IMR-90 (cell line): ENCODE measurements around the gene FOXC1. TPM values are rescaled to one million over a fixed set of nuclear protein-coding genes. Genes with fewer than 3 reads are reported as not detected.

Experiments used
- ATAC-seq: fragments of 200-7000 bp; cut with Tn5 transposase; 2 replicates; pipeline ENCODE4 v1.9.1; 2020; ENCODE audit warnings: low read depth, mild to moderate bottlenecking, moderate library complexity
- BruUV-seq: library from RNA; stranded (reverse); fragments of 400-500 nt; replicated peaks from 2 replicates; lab custom pipeline; 2021; lab: Mats Ljungman, UMichigan
- CTCF ChIA-PET: fragments of 300-600 bp; formaldehyde crosslinking; extraction: SDS; loops from one replicate; lab custom pipeline; 2021; ENCODE audit warnings: antibody characterized with exemption; lab: Yijun Ruan, JAX
- POLR2A ChIA-PET: fragments of 300-600 bp; sonication (Branson Sonifier 250); formaldehyde crosslinking; loops from one replicate; lab custom pipeline; 2022; ENCODE audit warnings: antibody characterized with exemption; ENCODE audit not compliant: unreplicated experiment; lab: Charles Lee
- DNase-seq: peaks from one replicate; pipeline ENCODE4 v3.0.0; 2013
- H2AFZ ChIP-seq: replicated peaks from 2 replicates; pipeline ENCODE3; 2013; ENCODE audit warnings: low read length, mild to moderate bottlenecking; ENCODE audit not compliant: poor library complexity
- H2AK5ac ChIP-seq: 2 replicates; pipeline ENCODE4 v1.6.1; 2013; ENCODE audit warnings: low read depth, low read length, inconsistent platforms
- H2AK9ac ChIP-seq: replicated peaks from 2 replicates; pipeline ENCODE3; 2013; ENCODE audit warnings: mild to moderate bottlenecking, low read depth, low read length, moderate library complexity; ENCODE audit not compliant: poor library complexity
- H2BK120ac ChIP-seq: 2 replicates; pipeline ENCODE4 v1.6.1; 2013; ENCODE audit warnings: low read depth, low read length, inconsistent platforms
- H2BK15ac ChIP-seq: 3 replicates; pipeline ENCODE4 v1.6.1; 2013; ENCODE audit warnings: low read depth, low read length, inconsistent platforms
- H2BK20ac ChIP-seq: 2 replicates; pipeline ENCODE4 v1.6.1; 2013; ENCODE audit warnings: low read depth, mild to moderate bottlenecking, inconsistent platforms, low read length, moderate library complexity
- H2BK5ac ChIP-seq: 2 replicates; pipeline ENCODE4 v1.6.1; 2013; ENCODE audit warnings: mild to moderate bottlenecking, low read depth, low read length, inconsistent platforms; ENCODE audit not compliant: poor library complexity, severe bottlenecking
- H3K14ac ChIP-seq: replicated peaks from 2 replicates; pipeline ENCODE4 v1.6.1; 2013; ENCODE audit warnings: low read depth, low read length, inconsistent platforms
- H3K18ac ChIP-seq: 2 replicates; pipeline ENCODE4 v1.6.1; 2013; ENCODE audit warnings: low read depth, low read length, control low read depth
- H3K23ac ChIP-seq: 2 replicates; pipeline ENCODE4 v1.6.1; 2013; ENCODE audit warnings: low read depth, low read length, inconsistent platforms
- H3K27ac ChIP-seq: 2 replicates; pipeline ENCODE4 v1.5.1; 2013; ENCODE audit warnings: mild to moderate bottlenecking, control low read depth, low read length; ENCODE audit not compliant: insufficient read depth
- H3K27me3 ChIP-seq: 2 replicates; pipeline ENCODE4 v1.6.1; 2013; ENCODE audit warnings: low read length; ENCODE audit not compliant: control insufficient read depth, insufficient read depth
- H3K36me3 ChIP-seq: 2 replicates; pipeline ENCODE4 v1.6.1; 2013; ENCODE audit warnings: low read length, mixed read lengths; ENCODE audit not compliant: control insufficient read depth, insufficient read depth
- H3K4ac ChIP-seq: 2 replicates; pipeline ENCODE4 v1.6.1; 2013; ENCODE audit warnings: low read depth, low read length, inconsistent platforms
- H3K4me1 ChIP-seq: 2 replicates; pipeline ENCODE4 v1.6.1; 2013; ENCODE audit warnings: low read length, mixed read lengths; ENCODE audit not compliant: control insufficient read depth, insufficient read depth
- H3K4me2 ChIP-seq: 2 replicates; pipeline ENCODE4 v1.6.1; 2013; ENCODE audit warnings: low read depth, mild to moderate bottlenecking, control low read depth, low read length, moderate library complexity
- H3K4me3 ChIP-seq: 2 replicates; pipeline ENCODE4 v1.5.1; 2013; ENCODE audit warnings: low read depth, mild to moderate bottlenecking, control low read depth, low read length, moderate library complexity; ENCODE audit not compliant: insufficient read depth
- H3K56ac ChIP-seq: 2 replicates; pipeline ENCODE4 v1.6.1; 2013; ENCODE audit warnings: low read length, inconsistent platforms; ENCODE audit not compliant: insufficient read depth; ENCODE audit errors: extremely low read depth
- H3K79me1 ChIP-seq, 2 experiments: 2 replicates each; pipeline ENCODE4 v1.6.1; 2013; ENCODE audit warnings: low read length in 2 of 2, inconsistent platforms in 1 of 2, low read depth in 1 of 2
- H3K9ac ChIP-seq: 2 replicates; pipeline ENCODE4 v1.6.1; 2013; ENCODE audit warnings: low read depth, low read length, control low read depth
- H3K9me1 ChIP-seq: 2 replicates; pipeline ENCODE4 v1.6.1; 2013; ENCODE audit warnings: low read length, inconsistent platforms; ENCODE audit not compliant: insufficient read depth
- H3K9me3 ChIP-seq: 2 replicates; pipeline ENCODE4 v1.6.1; 2013; ENCODE audit warnings: low read length; ENCODE audit not compliant: control insufficient read depth, insufficient read depth
- H4K20me1 ChIP-seq: 2 replicates; pipeline ENCODE4 v1.6.1; 2013; ENCODE audit warnings: low read length, inconsistent platforms; ENCODE audit not compliant: insufficient read depth
- H4K5ac ChIP-seq: 2 replicates; pipeline ENCODE4 v1.6.1; 2013; ENCODE audit warnings: mild to moderate bottlenecking, low read depth, low read length, control low read depth
- H4K8ac ChIP-seq, 2 experiments: 2 replicates each; pipeline ENCODE4 v1.6.1; 2013; ENCODE audit warnings: low read depth in 2 of 2, low read length in 2 of 2, control low read depth in 1 of 2, inconsistent platforms in 1 of 2
- H4K91ac ChIP-seq: 2 replicates; pipeline ENCODE4 v1.6.1; 2013; ENCODE audit warnings: low read depth, low read length, inconsistent platforms; ENCODE audit not compliant: insufficient read depth
- BHLHE40 ChIP-seq: fragments of 150-350 bp; IDR thresholded peaks from 2 replicates; pipeline ENCODE4 v1.6.1; 2016; ENCODE audit warnings: mild to moderate bottlenecking, low read depth, low read length
- POLR2A ChIP-seq: IDR thresholded peaks from 2 replicates; pipeline ENCODE4 v1.6.1; 2012; ENCODE audit warnings: mild to moderate bottlenecking, low read depth, low read length
- RFX5 ChIP-seq: IDR thresholded peaks from 2 replicates; pipeline ENCODE4 v1.8.0; 2012; ENCODE audit warnings: low read depth, mild to moderate bottlenecking, low read length, moderate library complexity
- WGBS, 2 experiments: methylation state at CpG; one replicate each; pipeline versions ENCODE4 v1.1.5 to v1.1.7; 2013; ENCODE audit warnings: missing lambda C conversion rate in 2 of 2; ENCODE audit not compliant: insufficient read length in 1 of 2; ENCODE audit errors: extremely low coverage in 2 of 2; 5-methylcytosine and 5-hydroxymethylcytosine counted together
- dilution Hi-C: fragments of 300-500 bp; cut with HindIII; formaldehyde crosslinking; loops from one replicate; pipeline ENCODE4 v1.14.3; 2018; ENCODE audit warnings: low sequenced_read_pairs; ENCODE audit not compliant: unreplicated experiment
- in situ Hi-C: fragments of 300-500 bp; cut with MboI; formaldehyde crosslinking; loops from 3 replicates; pipeline ENCODE4 v1.14.3; 2019; ENCODE audit warnings: low sequenced_read_pairs, inconsistent platforms, mixed read lengths
- intact Hi-C: fragments of 100-400 bp; cut with micrococcal nuclease; formaldehyde crosslinking; loops from 2 replicates; pipeline ENCODE4 v1.10.0; 2022
- polyA plus RNA-seq, 3 experiments: library from polyadenylated mRNA; depleted of rRNA; stranded (reverse); fragments of >200 nt; gene quantifications; 2 replicates each; pipeline ENCODE4 v1.2.3, GENCODE V29; 2012; ENCODE audit warnings: low replicate concordance in 1 of 3
- total RNA-seq: library from RNA; depleted of rRNA; stranded (reverse); fragments of >200 nt; gene quantifications from 2 replicates; pipeline ENCODE4 v1.2.3, GENCODE V29; 2012

Gene FOXC1
- total and polyA plus RNA-seq, 2 of the 4 experiments (the other 2 are of a cell fraction), result 1.3 to 4.0 TPM

DNA sequence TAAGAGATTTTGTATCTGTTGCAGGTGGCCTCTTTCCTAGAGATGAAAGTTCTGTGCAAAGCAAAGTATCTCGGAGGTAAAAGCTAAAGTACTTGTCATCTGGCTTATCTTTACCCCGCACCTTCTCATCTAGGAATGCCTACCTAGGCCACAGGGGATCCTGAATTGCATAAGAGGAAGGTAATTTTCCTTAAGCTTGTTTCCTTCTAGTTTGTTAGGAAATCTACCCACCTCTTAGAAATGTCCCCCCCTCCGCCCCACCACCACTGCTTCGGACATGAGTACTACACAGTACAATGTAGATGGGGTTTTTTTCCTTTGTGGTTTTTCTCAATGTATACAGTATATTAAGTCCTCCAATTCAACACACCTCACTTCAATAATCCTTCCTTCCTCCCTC, 21.5 kb downstream of the FOXC1 start:
- H3K79me1 ChIP-seq, result no peaks in the 10 kb centered on the region
- peaks cover 3% of the 10 kb centered on the region; the same call in 1 of the 2 replicates for H3K9me1 ChIP-seq
- no peak overlapping the region for H4K91ac ChIP-seq
- no peak for ATAC-seq
- no peak overlapping the region for H3K4ac ChIP-seq
- dilution Hi-C loops (no loop called here), intact Hi-C loops (loop anchor here (5.0 kb wide), 1 partner anchor 36 kb away; no protein-coding TSS in a partner anchor), in situ Hi-C loops (no loop called here)
- no TSS peak for BruUV-seq
- no peak overlapping the region for H2BK5ac ChIP-seq
- H3K14ac ChIP-seq, result no peak overlapping the region
- H2AFZ ChIP-seq, result no peak overlapping the region
- H2BK15ac ChIP-seq, result no peak overlapping the region; the same call in 2 of the 3 replicates
- POLR2A ChIA-PET, result no interaction called here
- H3K9ac ChIP-seq, result no peak overlapping the region
- no peak overlapping the region for H3K27ac ChIP-seq
- H2BK120ac ChIP-seq, result no peak overlapping the region
- no peak overlapping the region for H4K5ac ChIP-seq
- H3K27me3 ChIP-seq, result peaks cover 2% of the 10 kb centered on the region
- H3K9me3 ChIP-seq, result no peaks in the 10 kb centered on the region
- no peaks in the 10 kb centered on the region for H3K36me3 ChIP-seq
- CTCF ChIA-PET, result no interaction called here
- WGBS, 2 experiments, result no CpG with 5 or more reads among the region's 4 CpGs
- H2AK5ac ChIP-seq, result no peak overlapping the region
- H4K20me1 ChIP-seq, result no peaks in the 10 kb centered on the region
- H2BK20ac ChIP-seq, result no peak overlapping the region
- H3K23ac ChIP-seq, result no peak overlapping the region
- H4K8ac ChIP-seq, result no peak overlapping the region
- DNase-seq, result no peak
- H3K4me3 ChIP-seq, result no peak overlapping the region
- no peak overlapping the region for H3K56ac ChIP-seq
- TF ChIP-seq POLR2A (no peak), BHLHE40 (no peak), RFX5 (no peak)
- no peak overlapping the region for H3K18ac ChIP-seq
- no peak overlapping the region for H2AK9ac ChIP-seq
- H3K4me2 ChIP-seq, result no peak overlapping the region
- peaks cover 15% of the 10 kb centered on the region for H3K4me1 ChIP-seq
